Breast epithelium (tissue), 3 donors: ENCODE results near the gene PAX4.

Experiments used
- POLR2A ChIP-seq: fragments of 450-650 bp; IDR thresholded peaks from one replicate; pipeline ENCODE4 v1.6.1; 2016; ENCODE audit warnings: antibody characterized with exemption, mild to moderate bottlenecking, moderate library complexity
- TF ChIP-seq, protein P1 (sequence below), 3 donors: fragments of 450-650 bp; IDR thresholded peaks; one replicate each; pipeline ENCODE4 v1.5.1; 2016 to 2017; ENCODE audit warnings: antibody characterized with exemption in 3 of 3, mild to moderate bottlenecking in 3 of 3, moderate library complexity in 3 of 3

DNA sequence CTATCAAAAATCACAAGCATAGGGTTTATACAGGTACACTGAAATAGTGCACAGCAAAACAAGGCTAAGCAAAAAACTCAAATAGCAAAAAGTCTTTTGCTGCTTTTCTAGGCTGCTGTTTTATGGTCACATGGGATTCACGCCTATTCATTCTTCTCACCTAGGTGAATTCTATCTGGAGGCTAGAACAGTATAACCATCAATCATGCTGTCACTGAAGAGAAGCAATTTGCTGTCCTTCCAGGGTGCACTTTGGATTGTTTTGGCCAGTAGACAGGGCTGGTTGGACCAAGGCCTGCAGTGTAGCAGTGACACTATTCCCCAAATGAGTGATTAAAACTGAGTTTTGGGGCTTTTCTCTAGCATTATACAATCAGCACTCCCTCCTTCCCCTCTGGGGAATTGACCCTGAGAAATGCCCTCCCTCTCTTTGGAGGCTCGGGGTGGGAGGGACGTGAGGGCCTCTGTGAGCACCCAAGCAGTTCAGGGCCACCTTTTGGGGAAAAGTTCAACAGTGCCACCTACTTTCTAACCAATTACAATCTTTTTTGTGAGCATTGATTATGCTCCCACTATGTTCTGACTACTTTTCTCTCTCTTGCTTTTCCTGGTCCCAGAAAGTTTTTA lies 17.8 kb upstream of the PAX4 start:
- TF ChIP-seq, protein P1, sequence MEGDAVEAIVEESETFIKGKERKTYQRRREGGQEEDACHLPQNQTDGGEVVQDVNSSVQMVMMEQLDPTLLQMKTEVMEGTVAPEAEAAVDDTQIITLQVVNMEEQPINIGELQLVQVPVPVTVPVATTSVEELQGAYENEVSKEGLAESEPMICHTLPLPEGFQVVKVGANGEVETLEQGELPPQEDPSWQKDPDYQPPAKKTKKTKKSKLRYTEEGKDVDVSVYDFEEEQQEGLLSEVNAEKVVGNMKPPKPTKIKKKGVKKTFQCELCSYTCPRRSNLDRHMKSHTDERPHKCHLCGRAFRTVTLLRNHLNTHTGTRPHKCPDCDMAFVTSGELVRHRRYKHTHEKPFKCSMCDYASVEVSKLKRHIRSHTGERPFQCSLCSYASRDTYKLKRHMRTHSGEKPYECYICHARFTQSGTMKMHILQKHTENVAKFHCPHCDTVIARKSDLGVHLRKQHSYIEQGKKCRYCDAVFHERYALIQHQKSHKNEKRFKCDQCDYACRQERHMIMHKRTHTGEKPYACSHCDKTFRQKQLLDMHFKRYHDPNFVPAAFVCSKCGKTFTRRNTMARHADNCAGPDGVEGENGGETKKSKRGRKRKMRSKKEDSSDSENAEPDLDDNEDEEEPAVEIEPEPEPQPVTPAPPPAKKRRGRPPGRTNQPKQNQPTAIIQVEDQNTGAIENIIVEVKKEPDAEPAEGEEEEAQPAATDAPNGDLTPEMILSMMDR (IDR thresholded peaks at IDR 0.05) = no peak
- TF ChIP-seq POLR2A = no peak
